ENCODE results near the gene TWIST2.
A peak's percentile ranks its signal among the peaks of the same experiment; 100 is the strongest.

The TWIST2 gene

GRCh38 chr2:238905644-238906043 lies 57.8 kb downstream of the TWIST2 start:
- no peak overlapping the region for H3K27ac Mint-ChIP-seq

GRCh38 chr2:238906254-238906935 lies 58.5 kb downstream of the TWIST2 start:
- Mint-ChIP-seq H3K4me1 (peaks cover 19% of the 10 kb centered on the region), H3K36me3 (ENCODE audit: low read depth) (no peaks in the 10 kb centered on the region), H3K27me3 (ENCODE audit: low read depth) (peaks cover 6% of the 10 kb centered on the region), H3K9me3 (no peaks in the 10 kb centered on the region), H3K4me3 (peak overlapping the region in 1 of 3 experiments; percentile 22), H3K27ac (peak overlapping the region in 2 of 3 experiments; percentile 18 to 69)
- TF ChIP-seq CTCF (IDR thresholded peaks at IDR 0.05; ENCODE audit: unreplicated experiment in 3 of 3), result no peak

More at GRCh38 chr2:238905644-238906043, 57.8 kb downstream of the TWIST2 start:
- peaks cover 6% of the 10 kb centered on the region for H3K27me3 Mint-ChIP-seq (ENCODE audit: low read depth)
- no peaks in the 10 kb centered on the region for H3K36me3 Mint-ChIP-seq (ENCODE audit: low read depth)
- no peaks in the 10 kb centered on the region for H3K9me3 Mint-ChIP-seq
- no peak for TF ChIP-seq CTCF (IDR thresholded peaks at IDR 0.05; ENCODE audit: unreplicated experiment in 3 of 3)
- H3K4me1 Mint-ChIP-seq, result peaks cover 25% of the 10 kb centered on the region
- H3K4me3 Mint-ChIP-seq, result no peak overlapping the region

- Mint-ChIP-seq H3K9me3 (no peaks in the 10 kb centered on the region), H3K4me1 (peaks cover 18% of the 10 kb centered on the region), H3K4me3 (no peak overlapping the region), H3K36me3 (ENCODE audit: low read depth) (peaks cover 5% of the 10 kb centered on the region), H3K27me3 (ENCODE audit: low read depth) (peaks cover 6% of the 10 kb centered on the region), H3K27ac (no peak overlapping the region)
- no peak for TF ChIP-seq CTCF (IDR thresholded peaks at IDR 0.05; ENCODE audit: unreplicated experiment in 3 of 3)
Observed at GRCh38 chr2:238906936-238907716, 59.2 kb downstream of the TWIST2 start.

- Mint-ChIP-seq H3K9me3 (no peaks in the 10 kb centered on the region), H3K4me3 (no peak overlapping the region), H3K36me3 (ENCODE audit: low read depth) (peaks cover 5% of the 10 kb centered on the region), H3K27me3 (ENCODE audit: low read depth) (peaks cover 6% of the 10 kb centered on the region), H3K27ac (no peak overlapping the region), H3K4me1 (peaks cover 18% of the 10 kb centered on the region)
- TF ChIP-seq CTCF (IDR thresholded peaks at IDR 0.05; ENCODE audit: unreplicated experiment in 3 of 3), result no peak
Observed at GRCh38 chr2:238907717-238908173, 59.9 kb downstream of the TWIST2 start.

GRCh38 chr2:238908960-238909951 lies 61.4 kb downstream of the TWIST2 start:
- H3K4me1 Mint-ChIP-seq, result peaks cover 18% of the 10 kb centered on the region
- H3K9me3 Mint-ChIP-seq, result no peaks in the 10 kb centered on the region
- TF ChIP-seq CTCF (IDR thresholded peaks at IDR 0.05; ENCODE audit: unreplicated experiment in 3 of 3), result no peak
- peaks cover 5% of the 10 kb centered on the region for H3K36me3 Mint-ChIP-seq (ENCODE audit: low read depth)
- H3K27me3 Mint-ChIP-seq (ENCODE audit: low read depth), result peaks cover 6% of the 10 kb centered on the region
- no peak overlapping the region for H3K4me3 Mint-ChIP-seq
- H3K27ac Mint-ChIP-seq, result peak overlapping the region; percentile 46 to 83 (median 54)
